Spleen (tissue), 7 donors: ENCODE results near the gene TMEM128.

ENCODE experiments used
- CTCF ChIP-seq, 11 experiments: fragments of 200-600 bp in 7 of 11; fragments of 450-650 bp in 4 of 11; sonication (generic) in 4 of 11; IDR thresholded peaks in 8 of 11; conservative IDR thresholded peaks in 3 of 11; 1 replicate in 7 of 11; 2 replicates in 4 of 11; pipeline versions ENCODE4 v1.4.0 to v1.8.0; 2016 to 2021; ENCODE audit warnings: antibody characterized with exemption in 11 of 11, inconsistent platforms in 4 of 11, mild to moderate bottlenecking in 1 of 11
- POLR2AphosphoS5 ChIP-seq, 3 donors: sonication (generic); formaldehyde crosslinking; IDR thresholded peaks; one replicate each; pipeline ENCODE4 v1.5.1; 2017; ENCODE audit warnings: antibody characterized with exemption in 3 of 3
- donor health status: DM: no; HTN: no; CAD: no; lungs with moderate emphysema.
- donor health status: DM: no; HTN: no; CAD: no.
- donor health status: DM: no; HTN: no; CAD: no.

- TF ChIP-seq POLR2AphosphoS5 (IDR thresholded peaks at IDR 0.05): no peak
- no peak for TF ChIP-seq CTCF (IDR thresholded peaks at IDR 0.05 in 8 of 11, conservative IDR thresholded peaks at IDR 0.05 in 3 of 11)
Observed at GRCh38 chr4:4288098-4288497, 40.1 kb upstream of the TMEM128 start.
